ENCODE measurements around the gene COL10A1.

COL10A1 gene

GRCh38 chr6:116078945-116079344, 47.0 kb downstream of the COL10A1 start:
- no peak for DNase-seq

GRCh38 chr6:116078522-116078921, 47.4 kb downstream of the COL10A1 start:
- DNase-seq: no peak

DNA sequence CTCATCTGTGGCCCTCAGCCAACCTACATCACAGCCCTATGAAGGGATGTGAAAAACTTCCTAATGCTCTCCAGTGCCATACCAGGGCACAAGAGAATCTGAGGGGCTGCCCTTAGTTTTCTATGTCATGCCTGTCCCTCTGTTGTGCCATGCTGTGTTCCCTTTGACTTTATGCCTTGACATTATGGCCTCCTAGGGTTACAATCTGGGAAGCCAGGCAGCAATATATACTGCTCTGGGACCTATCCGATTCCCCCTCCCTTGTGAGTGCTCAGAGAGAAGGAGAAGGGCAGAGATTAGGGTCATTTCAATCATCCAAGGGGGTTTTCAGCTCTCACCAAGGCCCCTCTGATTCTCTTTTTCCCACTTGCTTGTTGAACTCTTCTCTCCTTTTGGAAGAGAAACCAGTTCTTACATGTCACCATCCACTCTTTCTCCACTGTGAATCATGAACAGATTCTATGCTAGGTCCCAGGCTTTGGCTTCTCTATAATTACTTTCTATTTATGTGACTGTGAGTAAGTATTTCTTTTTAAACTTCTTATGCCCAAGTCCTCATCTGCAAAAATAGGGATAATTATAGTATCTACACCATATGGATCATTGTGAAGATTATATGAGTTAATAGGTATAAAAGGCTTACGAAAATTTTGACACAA, 51.1 kb downstream of the COL10A1 start:
- no peak for DNase-seq

- DNase-seq: no peak
These were observed 52.0 kb downstream of the COL10A1 start for GRCh38 chr6:116073765-116074440.

DNA sequence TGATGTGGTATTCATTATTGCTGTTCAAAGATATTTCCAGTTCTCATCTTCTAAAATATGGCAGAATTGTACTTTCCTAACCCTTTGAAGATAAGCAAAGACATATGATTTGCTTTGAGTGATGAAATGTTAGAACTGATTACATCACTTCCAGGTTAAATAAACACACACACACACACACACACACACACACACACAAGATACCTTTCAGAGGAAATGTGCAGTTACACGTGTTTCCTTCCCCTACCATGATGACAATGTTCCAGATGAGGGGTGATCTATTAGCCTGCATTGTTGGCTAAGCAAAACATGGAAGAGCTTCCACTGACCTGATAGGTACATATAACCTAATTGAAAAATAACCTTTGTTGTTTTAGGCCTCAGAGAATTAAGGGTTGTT, 53.6 kb downstream of the COL10A1 start:
- DNase-seq: no peak

- DNase-seq: no peak
These were observed 55.1 kb downstream of the COL10A1 start for GRCh38 chr6:116070616-116071389.

DNA sequence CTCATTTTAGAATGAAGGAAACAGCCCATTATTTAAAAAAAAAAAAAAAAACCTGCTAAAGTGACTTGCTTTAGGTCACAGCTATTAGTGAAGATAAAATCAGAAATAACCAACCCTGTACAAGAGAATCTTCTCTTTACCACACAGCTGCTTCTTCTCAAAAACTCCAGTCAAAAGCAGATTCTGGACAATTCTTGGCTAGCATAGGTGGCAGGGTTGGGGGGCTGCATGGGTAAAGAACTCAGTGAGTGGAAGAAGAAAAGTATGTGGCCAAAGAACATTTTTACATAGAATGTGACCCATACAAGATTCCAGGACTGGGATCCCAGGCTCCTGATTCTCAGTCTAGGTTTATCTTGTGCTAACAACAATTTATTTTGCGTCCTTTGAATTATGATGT, 55.8 kb downstream of the COL10A1 start:
- no peak for DNase-seq

All from KG1 (cell line).